GM18870 (cell line): Measurements from ENCODE around the gene FAXDC2.

Experiments
- ATAC-seq: cut with Tn5 transposase; IDR thresholded peaks from one replicate; pipeline ENCODE4 v1.9.1; 2021; ENCODE audit warnings: moderate library complexity; ENCODE audit not compliant: unreplicated experiment

The FAXDC2 gene

DNA sequence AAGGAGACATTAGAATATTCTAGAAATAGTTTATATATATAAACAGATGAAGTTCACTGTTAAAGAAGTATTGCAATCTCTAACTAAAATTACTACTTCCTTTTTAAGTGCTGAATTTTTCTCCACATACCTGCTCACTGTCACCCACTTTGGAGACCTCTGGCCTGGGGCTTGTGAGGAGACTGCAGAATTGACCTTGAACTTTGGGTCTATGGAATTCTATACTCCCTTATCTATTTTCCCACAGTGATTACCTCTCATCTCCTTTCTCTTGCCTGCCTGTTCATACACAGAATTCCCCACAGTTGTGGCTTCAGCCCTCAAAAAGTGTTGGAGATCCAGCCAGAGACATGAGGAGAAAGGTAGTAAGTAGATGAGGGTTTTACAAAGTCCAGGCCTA is 49.8 kb downstream of the FAXDC2 start:
- no peak for ATAC-seq

DNA sequence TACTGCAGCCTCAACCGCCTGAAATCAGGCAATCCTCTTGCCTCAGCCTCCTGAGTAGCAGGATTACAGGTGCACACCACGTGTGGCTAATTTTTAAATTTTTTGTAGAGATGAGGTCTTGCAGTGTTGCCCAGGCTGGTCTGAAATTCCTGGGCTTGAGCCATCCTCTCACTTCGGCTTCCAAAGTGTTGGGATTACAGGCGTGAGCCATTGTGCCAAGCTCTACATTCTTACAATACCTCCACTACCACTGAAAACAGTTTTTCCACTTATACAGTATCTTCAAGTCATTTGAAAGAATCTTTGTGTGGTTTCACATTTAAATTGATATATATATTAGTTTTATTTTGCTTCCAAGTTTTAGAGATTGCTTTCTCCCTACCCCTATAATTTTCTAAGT is 52.6 kb downstream of the FAXDC2 start:
- ATAC-seq = no peak

DNA sequence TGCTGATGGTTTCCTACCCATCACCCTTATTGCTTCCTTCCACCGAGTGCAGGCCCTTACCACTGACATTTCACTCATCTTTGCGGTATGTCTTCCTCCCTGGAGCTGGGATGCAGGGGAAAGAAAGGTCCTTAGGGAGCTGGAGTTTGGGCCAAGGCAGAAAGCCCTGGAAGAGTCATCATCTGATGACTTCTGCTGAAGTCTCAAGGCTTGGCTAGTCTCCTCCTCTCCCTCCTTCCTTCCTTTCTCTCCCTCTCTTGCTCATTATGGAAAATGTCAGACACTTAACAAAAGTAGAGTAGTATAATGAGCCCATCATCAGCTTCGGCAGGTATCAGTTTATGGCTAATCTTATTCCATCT is 55.2 kb downstream of the FAXDC2 start:
- ATAC-seq = no peak

DNA sequence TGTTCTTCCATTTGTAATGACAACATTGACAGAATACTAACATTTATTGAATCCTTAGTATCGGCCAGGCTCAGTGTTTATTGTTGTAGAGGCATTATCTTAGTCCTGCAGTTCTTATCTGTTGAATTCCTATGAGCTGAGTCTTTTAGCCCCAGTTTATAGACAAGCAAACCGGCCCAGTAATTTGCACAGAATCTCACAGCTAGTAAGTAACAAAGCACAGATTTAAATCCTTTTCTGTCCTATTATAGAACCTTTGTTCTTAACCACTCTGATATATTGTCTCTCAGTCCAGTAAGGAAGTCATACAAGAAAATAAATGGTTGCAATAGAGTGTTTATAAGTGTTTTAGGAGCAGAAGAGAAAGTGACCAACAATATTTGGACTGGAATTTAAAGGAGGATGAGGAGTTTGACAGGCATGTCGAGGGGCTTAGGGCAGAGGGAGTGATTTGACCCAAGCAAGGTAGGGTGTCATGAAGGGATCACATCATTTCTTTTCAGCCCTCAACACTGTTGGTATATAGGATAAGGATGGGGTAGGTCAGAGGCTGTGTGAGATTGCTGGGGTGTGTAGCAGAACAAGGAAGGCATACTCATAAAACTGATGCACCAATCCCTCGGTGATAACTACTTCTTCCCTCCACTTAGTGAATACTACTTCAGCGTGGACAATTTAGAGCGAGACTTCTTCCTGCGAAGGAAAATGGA is 55.7 kb downstream of the FAXDC2 start:
- no peak for ATAC-seq

DNA sequence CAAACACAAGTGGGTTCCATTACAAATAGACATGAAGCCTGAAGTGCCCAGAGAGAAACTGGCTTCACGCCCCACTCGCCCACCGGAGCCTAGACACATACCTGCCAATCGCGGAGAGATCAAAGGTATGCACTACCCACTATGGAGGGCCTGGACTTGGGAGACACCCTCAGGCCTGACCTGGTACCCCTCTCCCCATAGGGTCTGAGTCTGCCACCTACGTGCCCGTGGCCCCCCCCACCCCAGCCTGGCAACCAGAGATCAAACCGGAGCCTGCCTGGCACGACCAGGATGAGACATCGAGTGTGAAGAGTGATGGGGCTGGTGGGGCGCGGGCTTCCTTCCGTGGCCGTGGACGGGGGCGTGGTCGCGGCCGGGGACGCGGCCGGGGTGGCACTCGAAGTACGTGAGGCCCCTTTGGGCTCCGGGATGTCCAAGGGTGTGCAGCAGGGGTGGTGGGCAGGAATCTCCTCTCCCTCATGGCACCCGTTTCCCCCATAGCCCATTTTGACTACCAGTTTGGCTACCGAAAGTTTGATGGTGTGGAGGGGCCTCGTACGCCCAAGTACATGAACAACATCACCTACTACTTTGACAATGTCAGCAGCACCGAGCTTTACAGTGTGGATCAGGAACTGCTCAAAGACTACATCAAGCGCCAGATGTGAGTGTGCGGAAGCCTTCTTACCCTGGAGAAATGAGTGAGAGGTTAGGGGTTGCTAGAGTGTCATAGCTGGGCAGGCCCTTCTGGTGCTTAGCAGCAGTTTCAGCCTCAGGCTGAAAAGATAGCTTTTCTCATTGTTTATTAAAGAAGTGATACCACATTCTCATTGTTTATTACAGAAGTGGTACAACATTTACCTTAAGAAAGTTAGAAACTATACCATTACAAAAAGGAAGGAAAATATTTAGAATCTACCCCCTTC is 56.5 kb downstream of the FAXDC2 start:
- no peak for ATAC-seq

DNA sequence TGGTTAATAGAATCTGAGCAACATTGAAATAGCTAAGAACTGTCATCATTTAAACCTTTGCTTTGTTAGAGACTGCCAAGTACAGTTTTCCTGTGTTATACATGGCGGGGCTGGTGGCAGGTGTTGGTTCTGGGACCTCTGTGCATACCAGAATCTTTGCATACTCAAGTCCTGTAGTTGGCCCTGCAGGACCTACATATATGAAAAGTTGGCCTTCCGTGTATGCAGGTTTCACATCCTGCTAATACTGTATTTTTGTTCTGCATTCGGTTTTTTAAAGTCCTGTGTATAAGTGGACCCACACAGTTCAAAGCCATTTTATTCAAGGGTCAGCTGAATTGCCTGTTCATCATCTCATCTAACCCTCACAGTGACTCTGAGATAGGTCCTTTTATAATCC is 58.9 kb downstream of the FAXDC2 start:
- no peak for ATAC-seq

DNA sequence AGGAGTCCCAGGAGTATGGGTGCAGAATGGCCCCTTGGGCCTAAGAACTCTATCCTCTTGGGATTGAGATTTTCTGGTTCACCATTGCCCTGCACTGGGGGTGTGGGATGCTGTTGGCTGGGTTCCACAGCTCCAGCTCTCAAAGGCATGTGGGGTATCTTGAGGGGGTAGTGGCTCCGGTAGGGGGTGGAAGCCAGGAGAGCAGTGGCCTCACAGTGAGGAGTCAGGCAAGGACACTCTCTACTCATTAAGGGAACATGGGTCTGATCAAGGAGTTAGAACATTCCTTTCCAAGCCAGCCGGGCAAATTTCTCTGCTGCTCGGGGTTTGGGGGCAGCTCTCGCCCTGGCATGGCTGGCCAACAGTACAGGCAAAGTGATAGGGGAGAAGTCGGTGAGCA is 62.2 kb downstream of the FAXDC2 start:
- no peak for ATAC-seq

DNA sequence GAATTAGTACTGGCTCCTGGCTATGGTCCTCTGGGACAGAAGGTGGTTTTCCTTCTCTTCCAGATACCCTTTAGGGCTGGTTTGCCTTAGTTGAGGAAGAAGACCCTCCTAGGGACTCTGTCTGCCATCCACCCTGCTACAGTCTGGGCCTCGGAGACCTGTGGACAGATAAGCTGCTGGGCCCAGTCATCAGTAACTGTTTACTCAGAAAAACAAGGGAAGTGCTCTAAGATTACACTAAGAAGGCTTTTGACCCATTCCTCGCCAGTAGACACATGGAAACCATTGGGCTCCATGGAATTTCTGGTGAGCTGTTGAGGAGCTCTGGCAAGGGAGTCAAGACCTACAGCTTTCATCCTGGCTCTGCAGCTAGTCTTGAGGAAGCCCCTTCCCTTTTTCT is 64.0 kb downstream of the FAXDC2 start:
- no peak for ATAC-seq

DNA sequence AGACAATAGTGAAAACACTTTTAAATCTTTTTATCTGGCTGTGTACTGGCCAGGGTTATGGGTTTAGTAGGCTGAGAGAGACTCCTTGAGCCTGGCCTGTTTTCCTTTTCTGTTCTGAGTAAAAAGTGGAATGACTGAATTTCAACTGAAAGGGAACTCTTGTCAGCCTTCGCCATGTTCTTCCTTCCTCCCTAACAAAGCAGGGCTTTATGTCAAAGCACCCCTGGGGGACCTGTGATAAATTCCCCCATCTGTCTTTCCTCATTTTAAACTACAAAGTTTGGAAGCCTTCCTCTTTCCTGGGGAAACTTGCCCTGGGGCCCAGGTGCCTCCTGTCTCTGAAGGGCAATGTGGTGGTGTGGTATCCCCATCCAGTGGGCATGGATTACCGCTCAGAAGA is 65.5 kb downstream of the FAXDC2 start:
- ATAC-seq = no peak

DNA sequence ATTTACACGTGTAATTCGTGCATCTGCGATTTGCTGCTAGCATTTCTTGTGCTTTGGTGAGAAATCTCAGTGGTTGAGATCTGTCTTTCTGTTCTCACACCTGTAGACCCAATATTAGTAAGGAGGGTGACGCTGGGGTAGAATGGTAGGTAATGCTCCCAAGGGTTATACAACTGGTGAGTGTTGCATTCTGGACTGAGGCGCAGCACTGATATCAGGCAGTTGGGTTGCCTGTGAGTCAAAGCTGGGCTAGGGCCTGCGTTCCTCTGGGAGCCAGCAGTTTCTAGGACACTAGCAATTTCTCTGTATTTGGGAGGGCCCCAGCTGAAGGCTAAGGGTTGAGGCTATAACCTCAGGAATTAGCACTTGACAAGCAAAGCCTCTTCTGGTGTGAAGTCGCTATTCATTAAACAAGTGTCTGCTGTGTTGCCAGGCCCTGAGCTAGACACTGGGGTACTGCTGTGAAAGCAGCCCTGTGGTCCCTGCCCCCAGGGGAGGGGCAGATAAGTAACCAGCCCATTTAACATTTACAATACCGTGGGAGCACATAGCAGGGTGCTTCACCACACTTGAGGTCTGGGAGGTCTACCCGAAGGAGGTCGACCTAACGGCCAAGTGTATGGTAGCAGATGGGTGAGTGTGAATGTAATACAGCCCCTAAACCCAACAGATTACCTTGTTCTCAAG is 66.5 kb downstream of the FAXDC2 start:
- peak; percentile 62 for ATAC-seq

DNA sequence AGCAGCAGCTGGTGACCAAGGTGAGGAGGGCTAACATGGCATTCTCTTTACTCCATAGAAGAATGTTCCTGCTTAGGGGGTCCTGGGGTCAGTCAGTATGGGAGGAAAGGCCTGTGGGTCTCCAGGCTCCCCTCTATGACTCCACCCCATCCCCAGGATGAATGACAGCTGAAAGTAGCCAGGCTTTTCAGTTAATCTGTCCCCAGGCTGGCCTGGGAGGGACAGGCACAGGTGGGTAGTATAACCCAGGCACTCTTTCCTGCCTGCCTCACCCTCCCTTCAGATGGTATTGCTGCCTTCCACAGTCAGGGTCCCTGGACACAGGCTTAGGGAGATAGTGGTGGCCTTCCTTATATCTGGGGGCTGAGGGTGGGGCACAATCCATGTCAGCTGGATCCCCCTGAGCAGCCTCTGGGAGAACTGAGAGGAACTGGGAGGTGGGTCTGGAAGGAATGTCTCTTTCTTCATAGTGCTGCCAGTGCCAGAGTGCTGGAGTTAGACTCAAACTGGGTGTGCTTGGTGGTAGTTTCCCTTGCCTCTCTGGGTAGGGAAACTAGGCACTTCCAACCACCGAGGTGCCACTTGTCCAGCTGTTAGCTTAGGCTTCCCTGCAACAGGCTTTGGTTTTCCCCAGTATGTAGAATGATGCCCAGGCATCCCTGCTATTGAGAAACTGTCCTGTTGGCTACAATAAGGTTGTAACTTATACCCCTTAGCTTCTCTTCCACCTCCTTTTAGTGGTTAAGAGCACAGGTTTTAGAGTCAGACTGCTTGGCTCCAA is 67.4 kb downstream of the FAXDC2 start:
- ATAC-seq = peak; percentile 1

DNA sequence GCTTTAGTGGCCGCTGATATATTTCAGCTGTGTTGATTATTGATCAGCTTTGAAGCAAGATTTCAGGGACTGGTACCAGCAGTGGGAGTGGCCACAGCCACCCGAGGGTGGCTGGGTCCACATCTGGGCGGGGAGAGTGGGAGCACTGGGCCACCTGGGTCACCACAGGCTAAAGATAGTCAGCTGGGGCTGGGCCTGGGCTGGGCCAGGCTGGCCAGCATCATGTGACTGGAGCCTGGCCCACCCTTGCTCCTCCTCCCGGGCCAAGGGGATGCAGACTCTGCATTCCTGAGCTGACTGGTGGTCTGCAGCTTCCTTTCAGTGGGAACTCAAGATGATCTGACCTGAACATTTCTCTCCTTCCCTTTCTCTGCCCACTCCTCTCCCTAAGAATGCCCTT is 68.1 kb downstream of the FAXDC2 start:
- no peak for ATAC-seq

DNA sequence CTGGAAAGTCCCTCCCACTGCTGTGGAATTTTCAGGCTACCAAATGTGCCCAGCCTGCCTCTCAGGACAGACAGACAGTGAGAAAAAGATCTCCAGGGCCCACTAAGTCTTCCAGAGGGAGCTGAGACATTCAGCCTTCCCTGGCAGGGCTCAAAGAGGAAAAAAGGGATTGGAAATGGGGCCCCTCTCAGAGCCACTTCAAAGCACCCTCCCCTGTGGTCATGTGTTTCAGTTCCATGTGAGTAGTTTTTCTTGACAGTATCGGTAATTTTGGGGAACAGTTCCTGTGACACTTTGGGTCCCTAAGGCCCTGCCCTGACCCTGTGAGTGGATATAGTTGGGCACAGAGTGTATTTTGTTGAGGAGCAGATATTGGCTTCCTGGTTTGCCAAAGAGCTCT is 70.3 kb downstream of the FAXDC2 start:
- ATAC-seq = no peak

DNA sequence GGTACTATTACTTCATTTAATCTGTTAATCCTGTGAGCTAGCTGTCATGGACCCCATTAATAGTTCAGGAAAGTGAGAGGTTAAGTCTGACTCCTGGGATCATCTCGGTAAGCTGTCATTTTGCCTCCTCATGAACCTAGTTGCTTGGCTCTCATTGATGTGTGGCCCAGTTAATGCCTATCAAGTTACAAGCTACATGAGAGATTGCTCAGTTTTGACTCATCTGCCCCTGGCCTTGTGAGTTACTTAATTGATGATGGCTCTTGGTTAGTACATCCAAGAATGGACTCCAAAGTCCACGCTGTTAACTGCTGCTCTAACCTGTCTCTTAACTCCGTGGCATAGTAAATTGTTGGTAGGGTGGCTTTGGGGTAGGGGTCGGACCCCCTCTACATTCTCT is 71.3 kb downstream of the FAXDC2 start:
- no peak for ATAC-seq

DNA sequence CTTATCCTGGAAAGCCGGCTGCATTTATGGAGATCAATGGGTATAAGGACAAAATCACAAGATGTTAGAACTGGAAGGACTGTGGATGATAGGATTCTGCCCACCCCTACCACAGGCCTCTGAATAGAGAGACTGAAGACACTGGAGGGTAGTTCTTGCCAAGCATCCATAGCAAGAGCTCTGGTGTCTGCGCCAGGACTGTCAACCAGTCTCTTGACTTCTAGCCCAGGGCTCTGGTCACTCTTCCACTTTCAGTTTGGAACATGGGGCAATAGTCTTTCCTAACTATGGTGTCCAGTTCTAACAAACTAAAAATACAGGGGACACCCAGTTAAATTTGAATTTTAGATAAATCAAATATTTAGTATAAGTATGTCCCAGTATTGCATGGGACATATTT is 71.9 kb downstream of the FAXDC2 start:
- ATAC-seq = no peak

DNA sequence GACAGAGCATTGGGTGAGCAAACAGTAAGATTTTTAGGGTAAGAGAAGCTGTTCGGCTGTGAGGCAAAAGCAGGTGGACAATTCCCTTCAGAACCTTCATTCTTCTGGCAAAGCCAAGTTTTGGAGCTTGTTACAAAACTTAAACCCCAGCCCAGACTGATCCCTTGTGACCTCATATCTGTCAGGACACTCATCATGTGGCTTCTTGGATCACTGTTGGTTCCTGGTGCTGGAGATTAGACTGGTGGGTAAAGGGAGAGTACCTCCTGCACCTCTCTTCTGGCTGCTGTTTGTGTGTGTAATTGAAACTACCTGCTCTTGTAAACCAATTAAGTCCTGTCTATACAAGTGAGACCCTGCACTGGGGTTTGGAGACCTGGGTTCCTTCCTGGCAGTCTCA is 74.2 kb downstream of the FAXDC2 start:
- no peak for ATAC-seq

DNA sequence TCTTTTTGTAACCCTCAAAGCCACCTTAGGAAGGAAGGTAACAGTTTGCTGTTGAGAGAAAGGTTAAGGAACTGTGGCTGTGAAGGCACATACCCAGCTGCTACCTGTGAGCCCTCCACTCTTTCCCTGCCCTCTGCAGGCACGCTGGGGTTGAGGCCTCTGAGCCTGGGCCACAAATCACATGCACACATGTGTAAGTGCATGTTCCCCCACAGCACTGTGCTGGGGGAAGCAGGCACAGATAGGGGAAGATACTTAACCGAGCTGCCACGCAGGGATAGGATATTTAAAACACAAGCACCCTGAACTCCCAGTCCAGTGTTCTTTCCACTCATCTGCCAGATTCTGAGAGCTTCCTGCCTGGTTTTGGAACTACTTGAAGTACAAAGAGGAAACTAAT is 77.1 kb downstream of the FAXDC2 start:
- no peak for ATAC-seq

DNA sequence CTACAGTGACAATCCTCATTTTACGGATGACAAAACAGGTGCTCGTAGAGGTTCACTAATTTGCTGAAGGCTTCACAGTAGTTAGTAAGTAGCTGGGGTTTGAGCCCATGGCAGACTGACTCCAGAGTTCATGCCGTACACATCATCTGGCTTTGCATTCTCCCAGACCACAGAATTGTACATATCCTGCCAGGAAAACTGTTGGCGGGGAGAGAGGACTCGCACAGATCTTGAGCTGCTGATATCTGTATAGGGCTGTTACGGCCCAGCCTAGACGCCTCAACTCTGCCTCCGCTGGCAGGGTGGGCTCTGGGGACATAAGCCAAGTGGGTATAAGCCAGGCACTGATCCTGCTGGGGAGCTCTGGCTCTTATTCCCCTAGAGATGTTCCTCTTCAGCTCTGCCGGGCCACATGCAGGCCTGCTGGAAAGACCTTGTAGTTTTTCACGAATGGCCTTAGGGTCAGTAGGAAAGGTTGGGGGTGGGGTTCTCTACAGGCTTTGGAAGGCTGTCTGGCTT is 79.0 kb downstream of the FAXDC2 start:
- no peak for ATAC-seq

DNA sequence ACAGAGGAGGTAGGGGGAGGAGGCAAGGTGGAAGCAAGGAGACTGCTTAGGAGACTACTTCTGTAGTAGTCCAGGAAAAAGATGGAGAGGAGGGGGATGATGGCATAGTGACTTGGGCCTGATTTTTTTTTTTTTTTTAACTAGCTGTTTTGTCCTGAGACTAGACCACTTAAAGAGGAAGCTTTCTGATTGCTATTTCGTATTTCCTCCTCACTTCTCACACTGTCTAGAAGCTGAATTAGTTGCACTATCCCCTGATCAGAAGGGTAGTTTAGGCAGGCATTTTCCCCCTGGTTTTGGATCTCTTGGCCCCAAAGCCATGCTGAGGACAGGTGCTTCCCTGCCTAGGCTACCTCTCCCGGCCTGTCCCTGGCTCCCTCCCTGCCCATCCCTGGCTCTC is 80.3 kb downstream of the FAXDC2 start:
- no peak for ATAC-seq
